GM20000 (cell line): ENCODE measurements around the gene SEMA5A.

Source experiments
- DNase-seq: peaks from one replicate; pipeline ENCODE4 v3.0.0; 2012; ENCODE audit warnings: low spot score
- TF ChIP-seq, protein P1 (sequence below): IDR thresholded peaks from 2 replicates; pipeline ENCODE4 v1.5.1; 2012; ENCODE audit warnings: mild to moderate bottlenecking, control low read depth; ENCODE audit errors: extremely low read depth, missing control alignments

Gene SEMA5A

DNA sequence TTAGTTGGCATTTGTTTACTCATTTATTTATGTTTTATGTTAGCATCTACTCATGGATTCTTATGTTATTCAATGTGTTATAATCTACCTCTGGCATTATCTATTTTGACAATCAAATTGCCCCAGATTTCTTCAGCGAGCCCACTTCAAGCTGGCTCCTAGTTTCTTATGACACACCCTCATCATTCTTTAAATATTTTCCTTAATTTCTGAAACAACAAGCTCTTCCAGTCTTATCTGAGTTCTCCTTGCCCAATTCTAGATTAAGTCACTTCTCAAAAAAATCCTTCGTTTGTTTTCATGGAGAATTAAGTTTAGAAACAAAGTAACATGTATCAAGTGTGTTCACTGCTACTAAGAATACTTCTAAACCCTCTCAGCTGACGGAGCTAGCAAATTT, 229.8 kb downstream of the SEMA5A start:
- TF ChIP-seq, protein P1, sequence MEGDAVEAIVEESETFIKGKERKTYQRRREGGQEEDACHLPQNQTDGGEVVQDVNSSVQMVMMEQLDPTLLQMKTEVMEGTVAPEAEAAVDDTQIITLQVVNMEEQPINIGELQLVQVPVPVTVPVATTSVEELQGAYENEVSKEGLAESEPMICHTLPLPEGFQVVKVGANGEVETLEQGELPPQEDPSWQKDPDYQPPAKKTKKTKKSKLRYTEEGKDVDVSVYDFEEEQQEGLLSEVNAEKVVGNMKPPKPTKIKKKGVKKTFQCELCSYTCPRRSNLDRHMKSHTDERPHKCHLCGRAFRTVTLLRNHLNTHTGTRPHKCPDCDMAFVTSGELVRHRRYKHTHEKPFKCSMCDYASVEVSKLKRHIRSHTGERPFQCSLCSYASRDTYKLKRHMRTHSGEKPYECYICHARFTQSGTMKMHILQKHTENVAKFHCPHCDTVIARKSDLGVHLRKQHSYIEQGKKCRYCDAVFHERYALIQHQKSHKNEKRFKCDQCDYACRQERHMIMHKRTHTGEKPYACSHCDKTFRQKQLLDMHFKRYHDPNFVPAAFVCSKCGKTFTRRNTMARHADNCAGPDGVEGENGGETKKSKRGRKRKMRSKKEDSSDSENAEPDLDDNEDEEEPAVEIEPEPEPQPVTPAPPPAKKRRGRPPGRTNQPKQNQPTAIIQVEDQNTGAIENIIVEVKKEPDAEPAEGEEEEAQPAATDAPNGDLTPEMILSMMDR, result no peak
- DNase-seq, result no peak

DNA sequence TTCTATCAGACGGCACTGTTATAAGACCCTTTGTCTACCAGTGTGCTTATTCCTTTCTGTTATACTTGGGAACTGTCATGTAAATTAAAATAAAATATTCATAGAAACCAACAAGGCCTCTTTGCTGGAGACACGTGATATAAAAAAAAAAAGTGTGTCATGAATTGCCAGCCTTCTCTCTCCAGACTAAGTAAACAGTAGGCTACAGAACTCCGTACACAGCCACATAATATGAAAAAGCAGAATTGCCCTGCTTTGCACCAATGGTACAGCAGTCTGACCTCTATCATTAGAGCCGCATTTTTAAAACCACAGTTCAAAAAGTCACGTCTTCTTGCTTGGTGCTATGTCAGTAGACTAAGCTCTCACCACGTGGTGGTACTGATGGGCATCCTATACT, 231.3 kb downstream of the SEMA5A start:
- no peak for DNase-seq
- TF ChIP-seq, protein P1, result no peak

DNA sequence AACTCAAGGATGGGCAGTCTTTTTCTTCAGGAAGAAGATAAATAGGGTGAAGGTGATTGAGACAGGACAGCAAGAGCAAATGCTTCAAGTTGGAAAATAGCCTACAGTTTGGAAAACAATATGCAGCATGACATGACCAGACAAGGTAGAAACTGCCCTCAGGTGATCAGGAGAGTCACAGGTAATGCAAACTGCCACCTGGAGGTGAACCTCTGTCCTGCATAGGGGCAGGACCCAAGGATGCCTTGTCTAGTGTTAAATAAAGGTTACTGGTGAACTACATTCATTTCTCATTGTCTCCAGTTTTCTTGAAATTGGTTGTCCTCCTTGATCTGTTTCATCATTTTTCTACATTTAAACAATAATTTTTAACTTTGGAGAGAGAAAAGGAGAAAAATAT, 232.1 kb downstream of the SEMA5A start:
- DNase-seq, result no peak
- TF ChIP-seq, protein P1, result no peak

DNA sequence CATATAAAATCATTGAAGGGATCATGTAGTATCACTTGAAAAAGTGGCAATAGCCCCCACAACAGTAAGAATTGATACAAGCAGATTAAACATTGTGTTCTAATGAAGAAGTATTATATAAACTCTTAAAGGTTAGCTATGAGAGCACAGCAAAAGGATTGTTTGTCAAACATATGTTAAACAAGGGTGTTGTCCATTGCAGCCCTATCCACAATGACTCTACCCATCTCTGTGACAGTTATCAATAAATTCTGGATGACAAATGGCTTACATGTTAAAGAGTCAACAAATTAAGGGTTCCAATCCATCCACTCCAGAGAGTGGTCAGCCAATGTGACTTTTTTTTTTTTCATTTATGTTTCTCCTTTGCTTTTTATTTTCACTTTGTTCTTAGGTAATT, 238.7 kb downstream of the SEMA5A start:
- TF ChIP-seq, protein P1, result no peak
- DNase-seq, result no peak

DNA sequence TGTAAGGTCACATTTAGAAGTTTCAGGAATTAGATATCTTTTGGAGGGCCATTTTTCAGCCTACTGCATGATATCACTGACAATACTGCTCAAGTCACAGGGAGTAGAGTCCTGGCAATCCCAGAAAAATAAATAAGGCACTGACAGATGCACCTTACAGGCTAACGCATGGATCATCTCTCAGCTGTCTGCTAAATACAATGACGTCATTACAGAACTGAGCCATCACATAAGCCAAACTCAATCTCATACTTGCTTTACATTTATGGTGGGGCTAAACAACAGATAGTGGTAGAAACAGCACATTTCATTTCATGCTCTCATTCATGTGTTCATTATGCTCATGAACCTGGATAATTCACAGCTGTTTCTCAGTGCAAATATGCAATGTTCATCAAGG, 243.7 kb downstream of the SEMA5A start:
- no peak for DNase-seq
- TF ChIP-seq, protein P1, result no peak

DNA sequence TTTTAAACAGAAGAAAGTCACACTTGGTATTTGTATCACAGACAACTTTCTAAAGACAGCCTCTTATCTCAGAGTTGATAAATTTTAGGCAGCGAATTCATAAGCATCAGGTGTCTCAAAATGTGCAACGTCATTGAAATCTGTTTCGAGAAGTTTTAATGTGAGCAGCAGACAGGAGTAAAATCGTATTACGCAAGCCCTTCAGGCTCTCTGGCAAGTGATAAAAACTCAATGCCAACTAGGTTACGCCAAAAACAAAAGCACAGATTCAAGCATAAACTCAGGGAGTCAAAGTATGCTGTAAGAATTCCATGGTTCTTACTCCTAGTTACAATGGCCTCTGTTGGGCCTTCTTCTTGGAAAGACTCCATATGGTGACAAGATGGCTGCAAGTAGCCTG, 244.7 kb downstream of the SEMA5A start:
- TF ChIP-seq, protein P1, result no peak
- no peak for DNase-seq

DNA sequence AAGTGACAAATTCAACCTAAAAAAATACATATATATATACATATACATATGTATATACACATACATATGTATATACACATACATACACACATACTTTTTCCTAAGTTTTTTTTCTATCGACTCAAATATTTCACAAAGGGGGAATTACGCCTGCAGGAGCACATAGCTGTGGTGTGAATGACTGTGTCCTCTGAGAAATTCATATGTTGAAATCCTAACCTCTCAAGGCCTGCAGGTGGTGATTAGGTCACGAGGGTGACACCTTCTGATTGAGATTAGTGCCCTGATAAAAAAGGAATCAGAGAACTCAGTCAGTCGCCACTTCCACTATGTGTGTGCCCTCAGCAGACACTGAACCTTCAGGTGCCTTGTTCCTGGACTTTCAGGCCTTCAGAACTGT, 248.7 kb downstream of the SEMA5A start:
- TF ChIP-seq, protein P1, result no peak

DNA sequence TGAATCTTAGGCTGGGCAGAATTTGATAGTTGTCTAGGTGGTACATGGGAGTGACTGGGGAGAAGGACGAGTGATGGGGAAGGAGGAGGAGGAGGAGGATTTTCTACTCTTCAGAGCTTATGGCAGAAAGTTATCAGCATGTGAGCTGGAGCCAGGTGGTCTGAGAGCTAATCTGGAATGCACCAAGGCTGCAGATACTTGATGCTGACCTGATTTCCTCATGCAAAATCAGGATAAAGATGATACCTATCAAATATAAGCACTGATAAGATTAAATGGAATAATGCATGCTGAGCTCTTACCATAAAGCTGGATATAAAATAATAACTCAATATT, 250.4 kb downstream of the SEMA5A start:
- no peak for DNase-seq
- TF ChIP-seq, protein P1, result no peak

More for the DNA sequence above, 248.7 kb downstream of the SEMA5A start:
- no peak for DNase-seq
